H9 (cell line): Measurements from ENCODE around the gene LCMT1. TPM values are rescaled to one million over a fixed set of nuclear protein-coding genes. Genes with fewer than 3 reads are reported as not detected.

ENCODE experiments used
- DNase-seq: peaks from one replicate; pipeline ENCODE4 v3.0.0-alpha.2; 2017
- H2AFZ ChIP-seq: one replicate; pipeline ENCODE4 v1.6.1; 2013; ENCODE audit warnings: mild to moderate bottlenecking, low read length, control low read depth, moderate library complexity
- H2AK5ac ChIP-seq: 2 replicates; pipeline ENCODE4 v1.6.1; 2013; ENCODE audit warnings: low read length, control low read depth, mixed read lengths; ENCODE audit not compliant: insufficient read length
- H2BK120ac ChIP-seq: one replicate; pipeline ENCODE4 v1.6.1; 2013; ENCODE audit warnings: low read depth, mild to moderate bottlenecking, low read length, control low read depth, inconsistent platforms; ENCODE audit not compliant: poor library complexity, severe bottlenecking
- H2BK12ac ChIP-seq: 2 replicates; pipeline ENCODE4 v1.6.1; 2013; ENCODE audit warnings: low read length, control low read depth, mixed read lengths, low read depth; ENCODE audit not compliant: insufficient read length
- H2BK15ac ChIP-seq: 2 replicates; pipeline ENCODE4 v1.6.1; 2013; ENCODE audit warnings: low read depth, low read length, control low read depth
- H2BK20ac ChIP-seq: one replicate; pipeline ENCODE4 v1.6.1; 2013; ENCODE audit warnings: low read depth, mild to moderate bottlenecking, low read length, control low read depth, inconsistent platforms; ENCODE audit not compliant: poor library complexity, severe bottlenecking
- H2BK5ac ChIP-seq: 2 replicates; pipeline ENCODE4 v1.6.1; 2013; ENCODE audit warnings: low read length, control low read depth, mixed read lengths; ENCODE audit not compliant: insufficient read length
- H3K14ac ChIP-seq: 2 replicates; pipeline ENCODE4 v1.6.1; 2013; ENCODE audit warnings: low read length, control low read depth; ENCODE audit not compliant: insufficient read depth
- H3K18ac ChIP-seq: 2 replicates; pipeline ENCODE4 v1.6.1; 2013; ENCODE audit warnings: low read depth, mild to moderate bottlenecking, mixed read lengths, low read length, control low read depth; ENCODE audit not compliant: insufficient read length
- H3K23ac ChIP-seq: 2 replicates; pipeline ENCODE4 v1.6.1; 2013; ENCODE audit warnings: low read length, control low read depth, mixed read lengths, low read depth; ENCODE audit not compliant: insufficient read length
- H3K23me2 ChIP-seq: 2 replicates; pipeline ENCODE4 v1.6.1; 2013; ENCODE audit warnings: low read depth, mild to moderate bottlenecking, mixed read lengths, low read length, control low read depth; ENCODE audit not compliant: insufficient read length, poor library complexity, severe bottlenecking
- H3K27ac ChIP-seq: 2 replicates; pipeline ENCODE4 v1.5.1; 2013; ENCODE audit warnings: low read length, control low read depth, mixed read lengths, low read depth; ENCODE audit not compliant: insufficient read length
- H3K27me3 ChIP-seq: 2 replicates; pipeline ENCODE4 v1.6.1; 2013; ENCODE audit warnings: low read length, control low read depth, inconsistent platforms; ENCODE audit not compliant: insufficient read depth
- H3K4ac ChIP-seq: 2 replicates; pipeline ENCODE4 v1.6.1; 2013; ENCODE audit warnings: low read depth, mild to moderate bottlenecking, control low read depth, inconsistent platforms, low read length, moderate library complexity
- H3K4me1 ChIP-seq: 2 replicates; pipeline ENCODE4 v1.6.1; 2013; ENCODE audit warnings: low read length, control low read depth, inconsistent platforms; ENCODE audit not compliant: insufficient read depth
- H3K4me2 ChIP-seq: 2 replicates; pipeline ENCODE4 v1.6.1; 2013; ENCODE audit warnings: low read length, control low read depth, mixed read lengths; ENCODE audit not compliant: insufficient read length, insufficient read depth
- H3K56ac ChIP-seq: 2 replicates; pipeline ENCODE4 v1.6.1; 2013; ENCODE audit warnings: low read depth, mild to moderate bottlenecking, mixed read lengths, low read length, control low read depth; ENCODE audit not compliant: insufficient read length
- H3K79me1 ChIP-seq: 2 replicates; pipeline ENCODE4 v1.6.1; 2013; ENCODE audit warnings: low read depth, mild to moderate bottlenecking, moderate library complexity, low read length, control low read depth, inconsistent platforms; ENCODE audit not compliant: insufficient read depth, poor library complexity, severe bottlenecking
- H3K79me2 ChIP-seq: 2 replicates; pipeline ENCODE4 v1.6.1; 2013; ENCODE audit warnings: low read length, control low read depth, inconsistent platforms; ENCODE audit not compliant: insufficient read depth
- H3K9ac ChIP-seq: 2 replicates; pipeline ENCODE4 v1.6.1; 2013; ENCODE audit warnings: low read length, control low read depth, mixed read lengths; ENCODE audit not compliant: insufficient read length; ENCODE audit errors: extremely low read depth
- H3K9me3 ChIP-seq: one replicate; pipeline ENCODE4 v1.6.1; 2013; ENCODE audit warnings: low read depth, low read length, inconsistent platforms; ENCODE audit not compliant: control insufficient read depth
- H3T11ph ChIP-seq: one replicate; pipeline ENCODE4 v1.6.1; 2013; ENCODE audit warnings: mild to moderate bottlenecking, low read length, control low read depth, inconsistent platforms
- H4K20me1 ChIP-seq: one replicate; pipeline ENCODE4 v1.6.1; 2013; ENCODE audit not compliant: control insufficient read depth, insufficient read length, insufficient read depth
- H4K5ac ChIP-seq: 2 replicates; pipeline ENCODE4 v1.6.1; 2013; ENCODE audit warnings: low read depth, mild to moderate bottlenecking, mixed read lengths, low read length, control low read depth; ENCODE audit not compliant: insufficient read length
- H4K8ac ChIP-seq: replicated peaks from 2 replicates; pipeline ENCODE4 v1.6.1; 2013; ENCODE audit warnings: low read length, control low read depth, mixed read lengths, low read depth; ENCODE audit not compliant: insufficient read length
- H4K91ac ChIP-seq: 2 replicates; pipeline ENCODE4 v1.6.1; 2013; ENCODE audit warnings: low read depth, mild to moderate bottlenecking, moderate library complexity, mixed read lengths, low read length, control low read depth; ENCODE audit not compliant: insufficient read length
- H3K27ac Mint-ChIP-seq, 3 experiments: 2 replicates in 2 of 3; 3 replicates in 1 of 3; pipeline ENCODE4 v1.8.0; 2020 to 2021; ENCODE audit warnings: mixed read lengths in 3 of 3, mild to moderate bottlenecking in 1 of 3, moderate library complexity in 1 of 3
- H3K27me3 Mint-ChIP-seq: 2 replicates; pipeline ENCODE4 v1.8.0; 2021; ENCODE audit warnings: low read depth, mild to moderate bottlenecking, moderate library complexity, mixed read lengths
- H3K36me3 Mint-ChIP-seq, 3 experiments: 2 replicates in 2 of 3; 3 replicates in 1 of 3; pipeline ENCODE4 v1.8.0; 2020 to 2021; ENCODE audit warnings: low read depth in 3 of 3, mixed read lengths in 3 of 3; ENCODE audit not compliant: insufficient read depth in 1 of 3
- H3K4me1 Mint-ChIP-seq, 2 experiments: 2 replicates each; pipeline ENCODE4 v1.8.0; 2020; ENCODE audit warnings: mixed read lengths in 2 of 2
- H3K4me3 Mint-ChIP-seq, 2 experiments: 2 replicates in 1 of 2; 3 replicates in 1 of 2; pipeline ENCODE4 v1.8.0; 2020 to 2021; ENCODE audit warnings: mild to moderate bottlenecking in 2 of 2, mixed read lengths in 2 of 2, moderate library complexity in 1 of 2
- H3K9me3 Mint-ChIP-seq, 2 experiments: 2 replicates in 1 of 2; 3 replicates in 1 of 2; pipeline ENCODE4 v1.8.0; 2020; ENCODE audit warnings: mild to moderate bottlenecking in 2 of 2, mixed read lengths in 2 of 2, moderate library complexity in 1 of 2
- WGBS: extraction: QIAGEN DNeasy Blood & Tissue Kit; methylation state at CpG from one replicate; pipeline ENCODE4 v1.1.7; 2013; ENCODE audit warnings: missing lambda C conversion rate, low lambda C conversion rate, mixed read lengths; ENCODE audit not compliant: insufficient read length; ENCODE audit errors: extremely low coverage; 5-methylcytosine and 5-hydroxymethylcytosine counted together
- total RNA-seq: library from RNA; stranded (reverse); gene quantifications from 2 replicates; pipeline ENCODE4 v1.2.1, GENCODE V29; 2021
- TF ChIP-seq, protein P1 (sequence below): fragments of 200-600 bp; sonication (generic); conservative IDR thresholded peaks from 3 replicates; pipeline ENCODE4 v1.8.0; 2021; ENCODE audit warnings: antibody characterized with exemption, mild to moderate bottlenecking

The LCMT1 gene
- total RNA-seq, 1 experiment from 2014 or later = 81.2 TPM

DNA sequence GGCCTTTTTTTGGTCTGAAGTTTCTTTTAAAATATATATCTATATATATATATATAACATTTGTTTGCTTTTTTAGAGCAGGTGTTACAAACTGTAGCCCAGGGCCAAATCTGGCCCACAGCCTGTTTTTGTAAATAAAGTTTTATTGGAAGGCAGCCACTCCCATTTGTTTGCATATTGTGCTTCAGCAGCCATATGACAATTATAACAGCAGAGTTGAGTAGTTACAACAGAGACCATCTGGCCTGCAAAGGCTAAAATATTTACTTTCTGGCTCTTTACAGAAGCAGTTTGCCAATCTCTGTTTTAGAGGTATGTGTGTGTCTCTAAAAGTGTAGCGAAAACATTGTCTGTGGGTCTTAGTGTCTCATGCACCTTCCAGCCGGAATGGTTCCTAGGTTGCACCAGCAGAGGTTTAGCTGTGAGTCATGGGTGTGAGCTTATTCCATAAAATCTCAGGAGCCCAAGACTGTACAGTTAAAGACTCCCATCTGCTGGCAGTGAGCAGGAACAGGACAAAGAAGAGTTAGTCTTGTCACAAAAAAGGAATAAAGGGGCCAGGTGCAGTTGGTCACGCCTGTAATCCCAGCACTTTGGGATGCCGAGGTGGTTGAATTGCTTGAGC lies 23.8 kb downstream of the LCMT1 start:
- H4K5ac ChIP-seq = no peak overlapping the region
- TF ChIP-seq, protein P1, sequence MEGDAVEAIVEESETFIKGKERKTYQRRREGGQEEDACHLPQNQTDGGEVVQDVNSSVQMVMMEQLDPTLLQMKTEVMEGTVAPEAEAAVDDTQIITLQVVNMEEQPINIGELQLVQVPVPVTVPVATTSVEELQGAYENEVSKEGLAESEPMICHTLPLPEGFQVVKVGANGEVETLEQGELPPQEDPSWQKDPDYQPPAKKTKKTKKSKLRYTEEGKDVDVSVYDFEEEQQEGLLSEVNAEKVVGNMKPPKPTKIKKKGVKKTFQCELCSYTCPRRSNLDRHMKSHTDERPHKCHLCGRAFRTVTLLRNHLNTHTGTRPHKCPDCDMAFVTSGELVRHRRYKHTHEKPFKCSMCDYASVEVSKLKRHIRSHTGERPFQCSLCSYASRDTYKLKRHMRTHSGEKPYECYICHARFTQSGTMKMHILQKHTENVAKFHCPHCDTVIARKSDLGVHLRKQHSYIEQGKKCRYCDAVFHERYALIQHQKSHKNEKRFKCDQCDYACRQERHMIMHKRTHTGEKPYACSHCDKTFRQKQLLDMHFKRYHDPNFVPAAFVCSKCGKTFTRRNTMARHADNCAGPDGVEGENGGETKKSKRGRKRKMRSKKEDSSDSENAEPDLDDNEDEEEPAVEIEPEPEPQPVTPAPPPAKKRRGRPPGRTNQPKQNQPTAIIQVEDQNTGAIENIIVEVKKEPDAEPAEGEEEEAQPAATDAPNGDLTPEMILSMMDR = no peak
- no peaks in the 10 kb centered on the region for H3K27me3 ChIP-seq
- Mint-ChIP-seq H3K4me3 (no peak overlapping the region), H3K27ac (no peak overlapping the region), H3K4me1 (no peaks in the 10 kb centered on the region), H3K36me3 (peaks cover 16 to 60% (median 50%) of the 10 kb centered on the region in 3 experiments; a peak in 6 of 7 replicates), H3K27me3 (no peaks in the 10 kb centered on the region), H3K9me3 (no peaks in the 10 kb centered on the region)
- no peak overlapping the region for H2BK15ac ChIP-seq
- H3K4me2 ChIP-seq = no peak overlapping the region
- no peak overlapping the region for H3T11ph ChIP-seq
- H4K8ac ChIP-seq = no peak overlapping the region
- H3K9ac ChIP-seq = no peak overlapping the region
- no peak overlapping the region for H2BK12ac ChIP-seq
- H3K56ac ChIP-seq = no peak overlapping the region
- H3K79me2 ChIP-seq = no peaks in the 10 kb centered on the region
- no peak overlapping the region for H2BK120ac ChIP-seq
- H2AK5ac ChIP-seq = no peak overlapping the region
- no peak overlapping the region for H2BK5ac ChIP-seq
- H3K23ac ChIP-seq = no peak overlapping the region
- no peak overlapping the region for H3K18ac ChIP-seq
- no peaks in the 10 kb centered on the region for H3K23me2 ChIP-seq
- DNase-seq = no peak
- no peak overlapping the region for H3K14ac ChIP-seq
- no peaks in the 10 kb centered on the region for H3K4me1 ChIP-seq
- no peak overlapping the region for H4K91ac ChIP-seq
- peaks cover 2% of the 10 kb centered on the region for H3K79me1 ChIP-seq
- H3K9me3 ChIP-seq = no peaks in the 10 kb centered on the region
- WGBS = no CpG with 5 or more reads among the region's 4 CpGs
- no peak overlapping the region for H3K4ac ChIP-seq
- no peak overlapping the region for H2AFZ ChIP-seq
- no peak overlapping the region for H2BK20ac ChIP-seq
- H4K20me1 ChIP-seq = no peaks in the 10 kb centered on the region
- H3K27ac ChIP-seq = no peak overlapping the region
